Islet of Langerhans (tissue), 1 donor: ENCODE measurements around the gene AFG3L2.

Experiments
- FAIRE-seq: peaks from one replicate; lab custom pipeline; 2011; peaks lifted over from hg19 to GRCh38; lab: Jason Lieb, UNC

Gene AFG3L2

GRCh38 chr18:12302391-12303147 is 74.5 kb downstream of the AFG3L2 start:
- no peak for FAIRE-seq

GRCh38 chr18:12301263-12302005 is 75.6 kb downstream of the AFG3L2 start:
- FAIRE-seq: no peak

GRCh38 chr18:12299862-12300261 is 77.2 kb downstream of the AFG3L2 start:
- FAIRE-seq: no peak

- no peak for FAIRE-seq
Observed at GRCh38 chr18:12296457-12296856, 80.6 kb downstream of the AFG3L2 start.

GRCh38 chr18:12296087-12296403 is 81.0 kb downstream of the AFG3L2 start:
- no peak for FAIRE-seq

GRCh38 chr18:12295389-12296086 is 81.5 kb downstream of the AFG3L2 start:
- no peak for FAIRE-seq

- FAIRE-seq: no peak
Observed at GRCh38 chr18:12293831-12294230, 83.2 kb downstream of the AFG3L2 start.

GRCh38 chr18:12291690-12292089 is 85.3 kb downstream of the AFG3L2 start:
- FAIRE-seq: no peak

- no peak for FAIRE-seq
Observed at GRCh38 chr18:12291161-12291560, 85.9 kb downstream of the AFG3L2 start.

GRCh38 chr18:12290086-12290485 is 86.9 kb downstream of the AFG3L2 start:
- no peak for FAIRE-seq

- FAIRE-seq: no peak
Observed at GRCh38 chr18:12288403-12288755, 88.6 kb downstream of the AFG3L2 start.

- FAIRE-seq: no peak
Observed at GRCh38 chr18:12287684-12288402, 89.2 kb downstream of the AFG3L2 start.

GRCh38 chr18:12287131-12287681 is 89.8 kb downstream of the AFG3L2 start:
- no peak for FAIRE-seq

GRCh38 chr18:12283666-12284065 is 93.4 kb downstream of the AFG3L2 start:
- no peak for FAIRE-seq

GRCh38 chr18:12283256-12283655 is 93.8 kb downstream of the AFG3L2 start:
- no peak for FAIRE-seq

GRCh38 chr18:12282442-12283039 is 94.5 kb downstream of the AFG3L2 start:
- no peak for FAIRE-seq

GRCh38 chr18:12281861-12282260 is 95.2 kb downstream of the AFG3L2 start:
- FAIRE-seq: no peak

GRCh38 chr18:12279781-12280531 is 97.1 kb downstream of the AFG3L2 start:
- no peak for FAIRE-seq
